ENCODE results near the gene CLEC4F. TPM values are rescaled to one million over a fixed set of nuclear protein-coding genes. Genes with fewer than 3 reads are reported as not detected.

Gene CLEC4F
- total and polyA plus RNA-seq, 2 of the 13 experiments (the other 11 are each of a cell fraction or from before 2014, with no cell fraction given): 0.12 to 0.13 TPM

DNA sequence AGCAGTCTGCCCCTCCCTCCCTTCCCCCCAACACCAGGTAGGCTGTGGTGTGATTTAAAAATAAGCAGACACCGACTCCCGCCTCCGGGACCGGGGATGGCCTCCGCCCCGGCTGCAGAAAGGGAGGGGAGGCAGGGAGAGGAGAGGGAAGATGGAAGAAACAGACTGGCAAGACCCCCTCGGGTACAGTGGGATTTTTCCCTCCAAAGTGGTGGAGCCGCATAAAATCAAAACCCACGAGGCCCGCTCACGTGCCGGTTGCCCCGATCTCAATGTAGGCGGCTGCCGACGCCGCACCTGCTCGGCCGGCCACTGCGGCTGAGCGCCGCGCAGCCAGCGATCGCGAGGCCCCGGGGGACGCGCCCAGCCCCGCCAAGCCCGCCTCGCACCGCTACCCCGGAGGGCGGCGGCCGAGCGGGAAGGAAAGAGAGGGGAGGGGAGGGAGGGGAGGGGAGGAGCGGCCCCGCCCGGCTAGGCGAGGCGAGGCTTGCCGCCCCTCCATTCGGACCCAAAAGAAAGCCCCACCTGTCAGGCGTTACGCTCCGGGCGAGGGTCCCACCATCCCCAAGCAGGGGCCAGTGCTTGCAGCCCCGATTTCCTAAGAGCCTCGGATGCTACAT is 53.2 kb downstream of the CLEC4F start:
- CTCF ChIA-PET (ENCODE audit: low intra/inter-chr PET ratio, low total read pairs): no interaction called here
- intact Hi-C loops (cut with micrococcal nuclease; ENCODE audit: unreplicated experiment): no loop called here
- no peak for DNase-seq (ENCODE audit: low spot score)
- H2AFZ ChIP-seq (ENCODE audit: low read length): no peak overlapping the region
- no peak for FAIRE-seq
- peak; percentile 31 for ATAC-seq
- H3K36me3 ChIP-seq (replicated peaks in 1 of 2; ENCODE audit: control insufficient read depth in 1 of 2, insufficient read depth in 2 of 2, low read length in 2 of 2): no peaks in the 10 kb centered on the region
- TF ChIP-seq ZNF232 (CRISPR knock-in tag; IDR thresholded peaks at IDR 0.05; ENCODE audit: borderline replicate concordance) (no peak), HNRNPK (IDR thresholded peaks at IDR 0.05; ENCODE audit: low read depth, low read length, poor library complexity, severe bottlenecking) (peak; percentile 83), PCBP1 (IDR thresholded peaks at IDR 0.05; ENCODE audit: borderline replicate concordance, low read depth, low read length) (0 out of 2 replicates have a peak, but pooled peaks have one; percentile 11)
- no peak overlapping the region for H3K9ac ChIP-seq (ENCODE audit: insufficient read depth, low read depth, low read length)
- no peaks in the 10 kb centered on the region for H3K9me3 ChIP-seq (ENCODE audit: low read length)
- peak overlapping the region; percentile 68; the same call in 1 of the 2 replicates for H3K4me2 ChIP-seq (ENCODE audit: low read depth, low read length)
- peak overlapping the region in 2 of 3 experiments; percentile 29 to 53; a peak in 1 of 6 replicates for H3K4me3 ChIP-seq (replicated peaks in 1 of 3; ENCODE audit: insufficient read depth in 1 of 3, low read depth in 2 of 3, low read length in 3 of 3)
- no peaks in the 10 kb centered on the region for H3K4me1 ChIP-seq (ENCODE audit: insufficient read depth, low read length)
- POLR2A ChIA-PET: no interaction called here
- peaks cover 2 to 64% of the 10 kb centered on the region in 2 experiments for H3K27me3 ChIP-seq (ENCODE audit: control insufficient read depth in 1 of 2, insufficient read depth in 2 of 2, low read length in 2 of 2)
- BruUV-seq (replicated peaks): no TSS peak
- H3K79me2 ChIP-seq (ENCODE audit: insufficient read depth, low read length): no peaks in the 10 kb centered on the region
- in situ Hi-C loops (cut with HindIII; ENCODE audit: extremely low pct_ligation_motif_present, low pct_unique_long_range_greater_than_20kb): no loop called here
- no peaks in the 10 kb centered on the region for H4K20me1 ChIP-seq (ENCODE audit: insufficient read depth, low read length)
- 66% methylated on average over 50 of the region's 51 CpGs for WGBS (ENCODE audit: low lambda C conversion rate)
- H3K27ac ChIP-seq (ENCODE audit: extremely low read length, insufficient read depth, low read length): no peak overlapping the region

DNA sequence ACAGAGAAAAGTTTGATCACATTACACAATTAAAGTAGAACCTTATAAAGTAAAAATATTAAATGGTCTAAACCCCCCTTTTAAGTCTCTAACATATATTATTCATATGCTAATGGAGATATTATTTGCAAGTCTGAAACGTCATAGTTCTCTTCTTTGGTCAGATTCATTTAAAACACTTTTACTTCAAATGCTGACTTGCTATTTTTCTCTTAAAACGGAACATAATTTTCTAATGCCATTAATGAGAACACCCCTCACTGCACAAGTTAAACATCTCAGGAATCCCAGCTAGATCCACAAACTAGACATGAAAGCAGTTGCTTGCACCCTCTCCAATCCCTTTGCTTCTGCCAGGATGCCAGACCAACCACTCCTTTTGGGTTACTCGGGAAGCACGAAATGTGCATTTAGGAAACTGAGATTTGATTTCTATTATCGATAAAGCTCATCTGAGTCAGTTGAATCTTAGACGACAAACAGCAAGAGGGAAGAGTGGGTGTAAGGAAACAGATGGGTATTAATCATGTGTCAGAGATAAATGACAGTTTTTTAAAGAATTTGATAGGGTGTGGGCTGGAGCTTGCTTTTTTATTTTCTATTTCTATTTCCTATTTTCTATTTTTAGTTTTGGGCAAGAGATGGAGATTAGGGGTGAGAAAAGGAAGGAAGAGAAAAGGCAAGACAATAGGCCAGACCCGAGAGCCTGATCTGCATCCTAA is 53.9 kb downstream of the CLEC4F start:
- DNase-seq (ENCODE audit: low spot score) (no peak), FAIRE-seq (no peak), ATAC-seq (no peak)
- no TSS peak for BruUV-seq (replicated peaks)
- H3K9me3 ChIP-seq (ENCODE audit: low read length): no peaks in the 10 kb centered on the region
- H3K79me2 ChIP-seq (ENCODE audit: insufficient read depth, low read length): no peaks in the 10 kb centered on the region
- ChIA-PET POLR2A (no interaction called here), CTCF (ENCODE audit: low intra/inter-chr PET ratio, low total read pairs) (no interaction called here)
- no peak overlapping the region for H2AFZ ChIP-seq (ENCODE audit: low read length)
- in situ Hi-C loops (cut with HindIII; ENCODE audit: extremely low pct_ligation_motif_present, low pct_unique_long_range_greater_than_20kb) (no loop called here), intact Hi-C loops (cut with micrococcal nuclease; ENCODE audit: unreplicated experiment) (no loop called here)
- no peak overlapping the region; the same call in 1 of the 2 replicates for H3K4me2 ChIP-seq (ENCODE audit: low read depth, low read length)
- no peak overlapping the region for H3K9ac ChIP-seq (ENCODE audit: insufficient read depth, low read depth, low read length)
- H3K27me3 ChIP-seq (ENCODE audit: control insufficient read depth in 1 of 2, insufficient read depth in 2 of 2, low read length in 2 of 2): peaks cover 2 to 58% of the 10 kb centered on the region in 2 experiments
- no peaks in the 10 kb centered on the region for H3K4me1 ChIP-seq (ENCODE audit: insufficient read depth, low read length)
- no peaks in the 10 kb centered on the region for H3K36me3 ChIP-seq (replicated peaks in 1 of 2; ENCODE audit: control insufficient read depth in 1 of 2, insufficient read depth in 2 of 2, low read length in 2 of 2)
- TF ChIP-seq MAFK (conservative IDR thresholded peaks at IDR 0.05 in 1 of 2, IDR thresholded peaks at IDR 0.05 in 1 of 2; ENCODE audit: low read length in 2 of 2) (peak; percentile 67 to 73; a peak in 3 of 4 replicates), MAFF (IDR thresholded peaks at IDR 0.05; ENCODE audit: low read depth, low read length) (peak; percentile 64)
- TF ChIP-seq, protein P1, sequence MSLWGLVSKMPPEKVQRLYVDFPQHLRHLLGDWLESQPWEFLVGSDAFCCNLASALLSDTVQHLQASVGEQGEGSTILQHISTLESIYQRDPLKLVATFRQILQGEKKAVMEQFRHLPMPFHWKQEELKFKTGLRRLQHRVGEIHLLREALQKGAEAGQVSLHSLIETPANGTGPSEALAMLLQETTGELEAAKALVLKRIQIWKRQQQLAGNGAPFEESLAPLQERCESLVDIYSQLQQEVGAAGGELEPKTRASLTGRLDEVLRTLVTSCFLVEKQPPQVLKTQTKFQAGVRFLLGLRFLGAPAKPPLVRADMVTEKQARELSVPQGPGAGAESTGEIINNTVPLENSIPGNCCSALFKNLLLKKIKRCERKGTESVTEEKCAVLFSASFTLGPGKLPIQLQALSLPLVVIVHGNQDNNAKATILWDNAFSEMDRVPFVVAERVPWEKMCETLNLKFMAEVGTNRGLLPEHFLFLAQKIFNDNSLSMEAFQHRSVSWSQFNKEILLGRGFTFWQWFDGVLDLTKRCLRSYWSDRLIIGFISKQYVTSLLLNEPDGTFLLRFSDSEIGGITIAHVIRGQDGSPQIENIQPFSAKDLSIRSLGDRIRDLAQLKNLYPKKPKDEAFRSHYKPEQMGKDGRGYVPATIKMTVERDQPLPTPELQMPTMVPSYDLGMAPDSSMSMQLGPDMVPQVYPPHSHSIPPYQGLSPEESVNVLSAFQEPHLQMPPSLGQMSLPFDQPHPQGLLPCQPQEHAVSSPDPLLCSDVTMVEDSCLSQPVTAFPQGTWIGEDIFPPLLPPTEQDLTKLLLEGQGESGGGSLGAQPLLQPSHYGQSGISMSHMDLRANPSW (CRISPR knock-in tag; IDR thresholded peaks at IDR 0.05; ENCODE audit: borderline replicate concordance): no peak
- WGBS (ENCODE audit: low lambda C conversion rate): 4% methylated on average over 7 of the region's 7 CpGs
- H3K27ac ChIP-seq (ENCODE audit: extremely low read length, insufficient read depth, low read length): no peak overlapping the region
- H3K4me3 ChIP-seq (replicated peaks in 1 of 3; ENCODE audit: insufficient read depth in 1 of 3, low read depth in 2 of 3, low read length in 3 of 3): no peak overlapping the region
- no peaks in the 10 kb centered on the region for H4K20me1 ChIP-seq (ENCODE audit: insufficient read depth, low read length)

Data from HepG2 (cell line).